ENCODE measurements around the gene BUD31. TPM values are rescaled to one million over a fixed set of nuclear protein-coding genes. Genes with fewer than 3 reads are reported as not detected.

The BUD31 gene
- total and polyA plus RNA-seq, 8 donors, result 26.8 to 71.7 (median 32.6) TPM

- intact Hi-C loops (cut with DNase I), result no loop called here
- H3K4me1 ChIP-seq, result no peaks in the 10 kb centered on the region
- TF ChIP-seq CTCF (IDR thresholded peaks at IDR 0.05), result peak; percentile 8 to 41 (median 25)
- H3K36me3 ChIP-seq, result peaks cover 3 to 41% (median 14%) of the 10 kb centered on the region in 3 donors
- no peak overlapping the region for H3K4me3 ChIP-seq
- no peaks in the 10 kb centered on the region for H3K27me3 ChIP-seq
- FAIRE-seq (no peak), ATAC-seq (peak; percentile 62 to 90 (median 84)), DNase-seq (peak in 4 of 6 donors; percentile 53 to 81 (median 68))
- 79 to 80% methylated on average over 17 of the region's 17 CpGs for WGBS, 2 donors
- H3K27ac ChIP-seq, result no peak overlapping the region
- H3K9me3 ChIP-seq, result no peaks in the 10 kb centered on the region
Measured at GRCh38 chr7:99365318-99366141, 43.2 kb upstream of the BUD31 start.

- DNase-seq, result no peak
- intact Hi-C loops (cut with DNase I), result no loop called here
- no peaks in the 10 kb centered on the region for H3K4me1 ChIP-seq
- WGBS, 2 donors, result 86 to 90% methylated on average over 11 of the region's 11 CpGs
- no peaks in the 10 kb centered on the region for H3K9me3 ChIP-seq
- no peak overlapping the region for H3K4me3 ChIP-seq
- ATAC-seq, result no peak
- peaks cover 3 to 31% (median 14%) of the 10 kb centered on the region in 3 donors for H3K36me3 ChIP-seq
- TF ChIP-seq CTCF (IDR thresholded peaks at IDR 0.05), result no peak
- no peak for FAIRE-seq
- no peaks in the 10 kb centered on the region for H3K27me3 ChIP-seq
- no peak overlapping the region for H3K27ac ChIP-seq
Measured at GRCh38 chr7:99366646-99367045, 42.1 kb upstream of the BUD31 start.

GRCh38 chr7:99368750-99369389 lies 39.9 kb upstream of the BUD31 start:
- WGBS, 2 donors, result 93 to 97% methylated on average over 13 of the region's 13 CpGs
- FAIRE-seq (no peak), DNase-seq (no peak), ATAC-seq (no peak)
- TF ChIP-seq CTCF (IDR thresholded peaks at IDR 0.05), result no peak
- intact Hi-C loops (cut with DNase I), result no loop called here
- Histone ChIP-seq H3K36me3 (peaks cover 3 to 25% (median 10%) of the 10 kb centered on the region in 3 donors), H3K27me3 (no peaks in the 10 kb centered on the region), H3K4me1 (peaks cover 0 to 9% (median 0%) of the 10 kb centered on the region in 3 donors), H3K9me3 (no peaks in the 10 kb centered on the region), H3K27ac (no peak overlapping the region), H3K4me3 (no peak overlapping the region)

GRCh38 chr7:99369767-99370391 lies 38.9 kb upstream of the BUD31 start:
- no peaks in the 10 kb centered on the region for H3K27me3 ChIP-seq
- no peak overlapping the region for H3K27ac ChIP-seq
- FAIRE-seq, result no peak
- peaks cover 0 to 9% (median 0%) of the 10 kb centered on the region in 3 donors for H3K4me1 ChIP-seq
- ATAC-seq, result no peak
- peaks cover 3 to 16% (median 4%) of the 10 kb centered on the region in 3 donors for H3K36me3 ChIP-seq
- intact Hi-C loops (cut with DNase I), result no loop called here
- TF ChIP-seq CTCF (IDR thresholded peaks at IDR 0.05), result no peak
- no peak overlapping the region for H3K4me3 ChIP-seq
- no peaks in the 10 kb centered on the region for H3K9me3 ChIP-seq
- WGBS, 2 donors, result 58 to 64% methylated on average over 9 of the region's 9 CpGs
- DNase-seq, result no peak
